ENCODE results near the gene U2AF1L4.
A peak's percentile ranks its signal among the peaks of the same experiment; 100 is the strongest.

Gene U2AF1L4, protein sequence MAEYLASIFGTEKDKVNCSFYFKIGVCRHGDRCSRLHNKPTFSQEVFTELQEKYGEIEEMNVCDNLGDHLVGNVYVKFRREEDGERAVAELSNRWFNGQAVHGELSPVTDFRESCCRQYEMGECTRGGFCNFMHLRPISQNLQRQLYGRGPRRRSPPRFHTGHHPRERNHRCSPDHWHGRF

DNA sequence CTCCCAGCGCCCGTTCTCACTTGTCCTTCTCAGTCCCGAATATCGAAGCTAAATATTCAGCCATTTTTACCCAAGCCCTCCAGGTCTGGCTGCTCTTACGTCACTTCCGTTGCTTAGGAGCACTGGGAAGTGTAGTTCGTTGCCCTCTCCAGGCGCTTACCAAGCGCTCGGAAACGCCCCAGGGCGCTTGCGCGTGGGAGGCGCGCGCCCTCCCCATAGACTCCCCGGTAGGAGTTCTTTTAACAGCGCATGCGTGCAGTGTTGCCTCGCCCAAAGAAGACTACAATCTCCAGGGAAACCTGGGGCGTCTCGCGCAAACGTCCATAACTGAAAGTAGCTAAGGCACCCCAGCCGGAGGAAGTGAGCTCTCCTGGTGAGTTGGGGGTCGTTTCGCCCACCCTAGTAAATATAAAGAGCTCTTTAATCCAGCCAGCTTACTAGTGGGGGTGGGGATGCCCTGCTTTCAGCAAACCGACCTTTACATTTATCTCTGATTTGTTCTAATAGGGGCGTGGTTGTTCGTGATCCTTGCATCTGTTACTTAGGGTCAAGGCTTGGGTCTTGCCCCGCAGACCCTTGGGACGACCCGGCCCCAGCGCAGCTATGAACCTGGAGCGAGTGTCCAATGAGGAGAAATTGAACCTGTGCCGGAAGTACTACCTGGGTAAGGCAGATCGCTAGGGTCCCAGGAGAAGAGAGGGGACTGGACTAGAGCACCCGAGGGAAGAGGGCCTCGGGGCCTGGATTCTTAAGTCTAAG lies at the start of gene U2AF1L4, which contains the start of gene PSENEN:
U2AF1L4 (minus strand) TSS at position 91 of the 759 bp plus-strand sequence; CDS start at position 64, 27 bp downstream.
PSENEN (plus strand) TSS at position 324 of the 759 bp plus-strand sequence; CDS start at position 604, 280 bp downstream.
- peak; percentile 86 to 94 (median 91) for DNase-seq (ENCODE audit: low read depth in 3 of 3)

DNA sequence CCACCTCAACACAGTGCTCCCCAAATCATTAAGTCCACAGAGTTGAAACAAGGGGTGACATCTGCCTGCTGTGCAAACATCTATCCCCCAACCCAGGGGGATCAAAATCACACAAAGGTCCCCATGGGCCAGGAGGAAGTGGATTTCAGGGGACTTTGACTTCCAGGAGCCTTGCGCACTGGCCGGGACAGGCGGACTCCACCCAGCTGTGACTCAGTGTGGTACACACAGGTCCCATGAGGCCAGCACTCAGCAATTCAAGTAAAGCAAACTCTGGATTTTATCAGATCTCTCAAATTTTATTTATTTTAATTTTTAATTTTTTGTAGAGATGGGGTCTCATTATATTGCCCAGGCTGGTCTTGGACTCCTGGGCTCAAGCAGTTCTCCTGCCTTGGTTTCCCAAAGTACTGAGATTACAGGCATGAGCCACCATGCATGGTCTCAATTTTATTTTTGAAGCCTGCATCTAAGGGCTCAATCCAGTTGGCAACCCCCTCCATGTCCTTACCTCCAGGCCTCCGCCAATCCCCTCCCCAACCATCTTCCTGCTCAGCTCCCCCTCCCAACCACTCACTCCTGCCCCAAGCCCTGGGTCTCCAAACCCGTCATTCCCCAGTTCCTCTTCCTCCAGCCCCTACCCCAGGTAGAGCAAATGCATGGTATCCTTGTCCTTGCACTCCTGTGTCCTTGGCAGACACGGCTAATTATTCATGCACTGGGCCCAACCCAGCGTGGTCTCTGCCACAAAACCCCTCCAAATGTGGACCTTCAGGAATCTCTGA lies 48.4 kb upstream of the U2AF1L4 start:
- no peak for DNase-seq (ENCODE audit: low read depth in 3 of 3)

DNA sequence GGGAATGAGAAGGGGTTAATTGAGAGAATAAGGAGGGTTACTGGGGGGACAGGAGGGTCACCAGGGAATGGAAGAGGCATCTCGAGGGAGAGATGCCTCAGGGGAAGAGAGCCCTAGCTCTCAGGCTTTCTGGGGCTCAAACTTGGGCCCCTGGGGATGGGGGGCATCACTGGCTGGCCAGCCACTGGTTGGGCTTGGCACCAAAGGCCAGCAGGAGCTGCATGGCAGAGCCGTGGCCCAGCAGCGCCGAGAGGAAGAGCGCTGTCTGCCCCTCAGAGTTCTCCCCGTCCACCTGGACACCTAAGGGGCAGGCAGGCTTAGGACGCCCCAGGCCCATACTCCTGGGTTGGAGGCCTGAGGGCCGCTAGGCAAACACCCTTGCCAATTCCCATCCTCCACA lies 47.7 kb upstream of the U2AF1L4 start:
- DNase-seq (ENCODE audit: low read depth in 3 of 3) = no peak

DNA sequence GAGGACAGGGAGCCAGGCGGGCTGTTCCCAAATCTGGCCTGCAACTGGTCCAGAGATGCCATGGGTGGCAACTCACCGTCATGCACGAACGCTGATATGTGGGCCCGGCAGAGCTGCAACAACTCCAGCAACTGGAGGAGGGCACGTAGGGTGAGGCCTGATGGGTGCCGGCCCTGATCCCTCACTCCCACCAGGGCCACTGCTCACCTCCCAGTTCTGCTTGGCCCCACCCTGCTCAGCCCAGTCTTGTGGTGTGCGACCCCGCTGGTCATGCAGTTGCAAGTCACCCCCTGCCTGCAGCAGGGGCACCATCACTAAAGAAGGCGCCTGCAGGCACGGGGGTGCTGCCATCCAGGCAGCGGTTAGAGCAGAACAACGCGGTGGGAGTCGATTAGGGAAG lies 47.1 kb upstream of the U2AF1L4 start:
- no peak for DNase-seq (ENCODE audit: low read depth in 3 of 3)

DNA sequence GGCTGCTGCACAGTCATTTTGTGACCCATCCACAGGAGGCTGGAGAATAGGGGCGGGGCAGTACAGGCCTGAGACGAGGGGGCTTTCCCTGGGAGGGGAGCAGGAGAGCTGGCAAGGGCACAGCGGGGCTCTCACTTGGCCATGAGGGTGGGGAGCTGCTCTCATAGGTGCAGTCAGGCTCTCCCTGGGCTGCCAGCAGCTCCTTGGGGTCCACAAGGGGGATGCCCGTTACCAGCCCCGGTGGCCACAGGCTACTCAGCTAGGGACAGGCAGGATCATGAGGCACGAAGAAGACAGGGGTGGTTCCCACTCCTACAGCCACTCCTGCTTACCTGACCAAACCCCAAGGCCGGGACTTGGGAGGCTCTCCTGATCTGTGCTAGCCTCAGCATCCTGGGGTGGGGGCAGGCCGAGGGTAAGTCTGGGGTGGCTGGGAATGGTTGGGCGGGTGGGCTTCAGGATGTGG lies 46.6 kb upstream of the U2AF1L4 start:
- no peak for DNase-seq (ENCODE audit: low read depth in 3 of 3)

DNA sequence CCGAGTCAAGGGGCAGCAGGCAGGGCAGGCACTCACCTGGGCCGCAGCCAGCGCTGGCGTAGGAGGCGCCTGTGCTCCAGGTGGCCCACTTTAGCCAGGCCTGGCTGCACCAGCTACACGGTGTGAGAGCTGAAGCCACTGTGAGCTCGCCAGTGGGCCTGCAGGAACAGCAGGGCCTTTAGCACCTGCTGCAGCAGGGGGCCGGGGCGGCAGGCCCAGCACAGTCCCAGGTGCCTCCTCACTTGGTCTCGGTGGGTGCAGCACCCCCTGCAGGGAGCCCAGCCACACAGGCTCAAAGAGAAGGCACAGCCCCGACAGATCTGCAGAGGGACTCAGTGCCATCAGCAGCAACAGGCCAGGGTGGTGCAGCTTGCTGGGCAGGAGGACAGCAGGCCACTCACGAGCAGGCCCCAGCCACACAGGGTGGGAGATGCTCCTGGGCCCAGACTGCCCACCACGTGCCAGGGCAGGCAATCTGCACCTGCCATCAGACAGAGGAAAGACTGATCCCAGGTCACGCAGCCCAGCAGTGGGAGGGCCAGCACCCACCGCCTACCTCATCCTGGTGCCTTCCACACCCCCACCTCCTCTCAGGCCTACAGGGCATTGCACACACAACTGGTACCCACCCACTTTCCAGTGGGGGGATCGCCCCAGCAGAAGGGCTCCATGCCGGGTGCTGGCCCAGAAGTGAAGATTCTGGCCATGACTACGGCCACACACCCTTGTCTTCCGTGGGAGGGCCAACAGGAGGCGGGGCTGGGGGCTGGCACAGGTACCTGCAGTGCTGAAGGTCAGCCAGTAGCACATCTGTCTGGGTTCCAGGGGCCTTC lies 46.0 kb upstream of the U2AF1L4 start:
- no peak for DNase-seq (ENCODE audit: low read depth in 3 of 3)

DNA sequence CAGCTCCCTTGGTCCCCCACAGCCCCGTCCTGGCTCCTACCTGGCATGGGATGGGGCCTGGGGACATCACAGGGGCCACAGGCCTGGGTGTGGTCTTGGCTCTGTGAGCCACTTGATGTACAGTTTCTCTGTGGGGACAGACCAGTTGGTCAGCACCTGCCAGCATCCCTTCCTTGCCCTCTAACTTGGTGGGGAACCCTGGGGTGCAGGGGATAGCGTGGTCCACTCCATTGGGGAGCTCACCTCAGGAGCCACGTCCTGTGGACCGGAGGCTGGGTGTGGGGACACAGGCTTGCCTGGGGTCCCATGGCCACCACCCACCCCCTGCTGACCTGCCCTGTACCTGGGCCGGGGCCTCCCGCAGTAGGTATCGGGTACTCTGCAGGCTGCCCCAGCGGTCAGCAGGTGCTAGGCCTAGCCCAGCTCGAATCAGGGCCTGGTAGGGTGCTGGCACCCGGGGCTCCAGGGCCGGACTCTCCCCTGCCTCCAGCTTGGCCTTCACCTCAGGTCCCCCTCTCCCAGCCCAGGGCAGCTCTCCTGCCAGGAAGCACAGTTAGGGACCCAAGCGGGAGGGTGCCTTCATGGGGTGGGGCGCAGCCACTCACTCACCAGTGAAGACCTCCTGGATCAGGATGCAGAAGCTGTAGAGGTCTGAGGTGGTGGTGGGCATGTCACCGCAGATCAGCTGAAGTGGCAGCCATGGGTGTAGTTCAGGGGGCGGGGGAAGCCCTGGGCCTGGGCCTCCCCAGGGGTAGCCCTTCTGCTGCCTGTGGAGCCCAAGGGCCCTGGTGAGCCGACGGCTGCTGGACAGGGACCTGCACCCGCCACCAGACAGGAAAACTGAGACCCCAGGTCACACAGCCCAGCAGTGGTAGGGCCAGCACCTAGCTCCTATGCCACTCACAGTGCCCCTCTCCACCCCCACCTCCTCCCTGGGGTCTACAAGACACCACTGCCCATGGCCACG lies 45.0 kb upstream of the U2AF1L4 start:
- no peak for DNase-seq (ENCODE audit: low read depth in 3 of 3)

DNA sequence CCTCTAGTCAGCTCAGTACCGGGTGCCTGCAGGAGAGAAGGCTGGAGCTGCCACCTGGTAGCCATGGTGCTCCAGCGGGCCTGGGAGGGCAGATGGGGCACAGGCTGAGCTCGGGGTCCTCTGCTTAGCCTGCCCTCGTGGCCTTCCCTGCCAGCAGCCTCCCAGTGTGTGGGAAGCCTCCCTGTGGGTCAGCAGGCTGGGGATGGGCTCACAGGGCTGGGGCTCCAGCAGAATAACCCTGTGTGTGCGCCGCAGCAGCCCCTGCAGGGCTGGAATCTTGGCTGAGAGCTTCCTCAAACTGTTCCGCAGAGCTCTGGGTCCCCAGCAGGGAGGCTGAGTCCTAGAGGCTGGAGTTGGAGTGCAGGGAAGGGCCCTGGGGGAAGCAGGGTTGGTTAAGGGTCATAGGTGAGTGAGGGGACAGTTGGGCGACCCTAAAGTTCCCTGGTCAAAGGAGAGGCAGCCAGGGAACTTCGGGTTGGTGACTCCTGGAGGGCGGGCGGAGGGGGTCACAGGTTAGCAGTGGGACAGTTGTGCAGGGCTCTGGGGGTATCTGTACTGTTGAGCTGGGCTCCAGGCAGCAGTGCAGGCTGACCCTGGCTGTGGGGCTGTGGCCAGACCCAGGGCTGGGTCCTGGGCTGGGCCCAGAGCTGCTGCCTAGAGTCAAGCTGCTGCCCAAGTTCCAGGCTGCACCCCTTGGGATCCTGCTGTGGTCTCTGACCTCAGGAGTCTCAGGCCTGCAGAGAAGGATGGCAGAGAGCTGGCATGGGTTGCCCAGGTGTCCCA lies 44.2 kb upstream of the U2AF1L4 start:
- DNase-seq (ENCODE audit: low read depth in 3 of 3) = no peak

DNA sequence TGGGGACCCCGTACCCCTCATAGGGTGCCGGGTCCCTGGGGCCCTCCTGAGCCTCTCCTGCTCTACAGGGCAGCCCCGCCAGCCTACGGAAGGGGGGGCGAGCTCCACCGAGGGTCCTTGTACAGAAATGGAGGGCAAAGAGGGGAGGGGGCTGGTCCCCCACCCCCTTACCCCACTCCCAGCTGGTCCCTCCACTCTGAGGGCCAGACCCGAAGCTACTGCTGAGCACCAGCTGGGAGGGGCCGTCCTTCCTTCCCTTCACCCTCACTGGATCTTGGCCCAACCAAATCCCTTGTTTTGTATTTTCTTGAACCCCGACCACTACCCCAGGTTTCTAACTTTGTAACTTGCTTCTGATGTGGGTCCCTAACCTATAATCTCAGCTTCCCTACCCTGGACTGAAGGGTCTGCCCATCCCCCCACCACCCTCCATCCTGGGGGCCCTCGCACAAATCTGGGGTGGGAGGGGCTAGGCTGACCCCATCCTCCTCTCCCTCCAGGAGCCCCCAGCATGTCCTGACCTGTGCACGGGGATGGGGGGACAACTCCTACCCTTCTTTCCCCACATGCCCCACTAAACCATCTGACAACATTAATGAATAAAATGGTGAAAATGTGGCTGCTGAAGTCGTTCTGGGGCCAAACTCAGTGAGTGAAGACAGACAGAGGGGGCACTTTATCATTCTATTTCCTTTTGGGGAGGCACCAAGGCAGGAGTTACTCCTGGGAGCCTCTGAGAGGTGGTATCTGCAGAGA lies 43.2 kb upstream of the U2AF1L4 start:
- no peak for DNase-seq (ENCODE audit: low read depth in 3 of 3)

DNA sequence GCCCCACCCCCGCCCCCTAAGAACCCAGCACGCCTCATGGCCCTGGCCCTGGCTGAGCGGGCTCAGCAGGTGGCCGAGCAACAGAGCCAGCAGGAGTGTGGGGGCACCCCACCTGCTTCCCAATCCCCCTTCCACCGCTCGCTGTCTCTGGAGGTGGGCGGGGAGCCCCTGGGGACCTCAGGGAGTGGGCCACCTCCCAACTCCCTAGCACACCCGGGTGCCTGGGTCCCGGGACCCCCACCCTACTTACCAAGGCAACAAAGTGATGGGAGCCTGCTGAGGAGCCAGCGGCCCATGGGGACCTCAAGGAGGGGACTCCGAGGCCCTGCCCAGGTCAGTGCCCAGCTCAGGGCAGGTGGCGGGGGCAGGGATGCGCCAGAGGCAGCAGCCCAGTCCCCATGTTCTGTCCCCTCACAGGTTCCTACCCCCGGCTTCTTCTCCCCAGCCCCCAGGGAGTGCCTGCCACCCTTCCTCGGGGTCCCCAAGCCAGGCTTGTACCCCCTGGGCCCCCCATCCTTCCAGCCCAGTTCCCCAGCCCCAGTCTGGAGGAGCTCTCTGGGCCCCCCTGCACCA lies 42.1 kb upstream of the U2AF1L4 start:
- no peak for DNase-seq (ENCODE audit: low read depth in 3 of 3)

DNA sequence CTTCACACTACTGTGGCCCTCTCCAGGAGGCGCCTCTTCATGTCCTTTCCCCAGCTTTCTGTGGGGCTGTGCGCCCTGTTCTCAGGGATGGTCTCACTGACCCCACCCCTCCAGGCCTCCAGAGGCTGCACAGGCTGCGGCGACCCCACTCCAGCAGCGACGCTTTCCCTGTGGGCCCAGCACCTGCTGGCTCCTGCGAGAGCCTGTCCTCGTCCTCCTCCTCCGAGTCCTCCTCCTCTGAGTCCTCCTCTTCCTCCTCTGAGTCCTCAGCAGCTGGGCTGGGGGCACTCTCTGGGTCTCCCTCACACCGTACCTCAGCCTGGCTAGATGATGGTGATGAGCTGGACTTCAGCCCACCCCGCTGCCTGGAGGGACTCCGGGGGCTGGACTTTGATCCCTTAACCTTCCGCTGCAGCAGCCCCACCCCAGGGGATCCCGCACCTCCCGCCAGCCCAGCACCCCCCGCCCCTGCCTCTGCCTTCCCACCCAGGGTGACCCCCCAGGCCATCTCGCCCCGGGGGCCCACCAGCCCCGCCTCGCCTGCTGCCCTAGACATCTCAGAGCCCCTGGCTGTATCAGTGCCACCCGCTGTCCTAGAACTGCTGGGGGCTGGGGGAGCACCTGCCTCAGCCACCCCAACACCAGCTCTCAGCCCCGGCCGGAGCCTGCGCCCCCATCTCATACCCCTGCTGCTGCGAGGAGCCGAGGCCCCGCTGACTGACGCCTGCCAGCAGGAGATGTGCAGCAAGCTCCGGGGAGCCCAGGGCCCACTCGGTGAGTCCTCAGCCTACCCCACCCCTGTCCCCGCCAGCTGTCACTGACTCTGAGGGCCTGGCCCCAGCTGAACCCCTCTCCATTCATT lies 41.3 kb upstream of the U2AF1L4 start:
- DNase-seq (ENCODE audit: low read depth in 3 of 3) = no peak

DNA sequence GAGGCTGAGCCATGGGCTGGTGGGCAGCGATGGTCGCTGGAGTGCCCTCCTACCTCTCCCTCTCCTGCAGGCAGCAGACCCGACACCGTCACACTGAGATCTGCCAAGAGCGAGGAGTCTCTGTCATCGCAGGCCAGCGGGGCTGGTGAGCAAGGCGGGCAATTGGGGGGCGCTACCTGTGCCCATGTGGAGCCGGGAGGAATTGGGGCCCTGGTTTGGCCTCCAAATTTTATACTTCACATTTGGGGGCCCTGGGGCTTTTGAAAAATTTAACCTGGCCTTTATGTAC lies 40.1 kb upstream of the U2AF1L4 start:
- DNase-seq (ENCODE audit: low read depth in 3 of 3) = no peak

DNA sequence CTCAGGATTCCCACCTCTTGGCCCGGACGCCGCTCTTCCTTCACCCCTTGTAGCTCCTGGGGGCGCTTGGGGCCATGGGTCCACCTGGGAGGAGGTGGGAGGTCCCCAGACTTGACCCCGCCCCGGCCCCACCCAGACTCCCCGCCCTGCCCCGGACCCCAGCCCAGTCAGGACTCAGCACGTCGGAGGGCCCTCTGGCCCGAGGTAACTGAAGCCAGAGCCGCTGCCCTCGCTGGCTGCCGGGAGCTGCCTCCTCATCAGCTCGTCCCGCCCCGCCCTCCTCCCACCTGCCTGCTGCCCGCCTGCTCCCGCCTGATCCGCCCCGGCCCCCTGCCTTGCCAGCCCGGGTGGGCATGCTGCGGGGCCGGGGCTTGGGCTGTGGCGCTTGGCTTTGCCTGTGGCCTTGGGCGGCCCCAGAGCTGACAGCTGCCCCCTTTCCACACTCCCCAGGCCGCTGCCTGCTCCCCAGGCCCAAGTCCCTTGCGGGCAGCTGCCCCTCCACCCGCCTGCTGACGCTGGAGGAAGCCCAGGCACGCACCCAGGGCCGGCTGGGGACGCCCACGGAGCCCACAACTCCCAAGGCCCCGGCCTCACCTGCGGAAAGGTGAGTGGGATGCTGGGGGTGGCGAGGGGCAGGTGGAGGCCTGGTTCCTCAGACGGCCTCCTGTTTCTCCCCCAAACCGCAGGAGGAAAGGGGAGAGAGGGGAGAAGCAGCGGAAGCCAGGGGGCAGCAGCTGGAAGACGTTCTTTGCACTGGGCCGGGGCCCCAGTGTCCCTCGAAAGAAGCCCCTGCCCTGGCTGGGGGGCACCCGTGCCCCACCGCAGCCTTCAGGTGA lies 39.5 kb upstream of the U2AF1L4 start:
- DNase-seq (ENCODE audit: low read depth in 3 of 3) = no peak

DNA sequence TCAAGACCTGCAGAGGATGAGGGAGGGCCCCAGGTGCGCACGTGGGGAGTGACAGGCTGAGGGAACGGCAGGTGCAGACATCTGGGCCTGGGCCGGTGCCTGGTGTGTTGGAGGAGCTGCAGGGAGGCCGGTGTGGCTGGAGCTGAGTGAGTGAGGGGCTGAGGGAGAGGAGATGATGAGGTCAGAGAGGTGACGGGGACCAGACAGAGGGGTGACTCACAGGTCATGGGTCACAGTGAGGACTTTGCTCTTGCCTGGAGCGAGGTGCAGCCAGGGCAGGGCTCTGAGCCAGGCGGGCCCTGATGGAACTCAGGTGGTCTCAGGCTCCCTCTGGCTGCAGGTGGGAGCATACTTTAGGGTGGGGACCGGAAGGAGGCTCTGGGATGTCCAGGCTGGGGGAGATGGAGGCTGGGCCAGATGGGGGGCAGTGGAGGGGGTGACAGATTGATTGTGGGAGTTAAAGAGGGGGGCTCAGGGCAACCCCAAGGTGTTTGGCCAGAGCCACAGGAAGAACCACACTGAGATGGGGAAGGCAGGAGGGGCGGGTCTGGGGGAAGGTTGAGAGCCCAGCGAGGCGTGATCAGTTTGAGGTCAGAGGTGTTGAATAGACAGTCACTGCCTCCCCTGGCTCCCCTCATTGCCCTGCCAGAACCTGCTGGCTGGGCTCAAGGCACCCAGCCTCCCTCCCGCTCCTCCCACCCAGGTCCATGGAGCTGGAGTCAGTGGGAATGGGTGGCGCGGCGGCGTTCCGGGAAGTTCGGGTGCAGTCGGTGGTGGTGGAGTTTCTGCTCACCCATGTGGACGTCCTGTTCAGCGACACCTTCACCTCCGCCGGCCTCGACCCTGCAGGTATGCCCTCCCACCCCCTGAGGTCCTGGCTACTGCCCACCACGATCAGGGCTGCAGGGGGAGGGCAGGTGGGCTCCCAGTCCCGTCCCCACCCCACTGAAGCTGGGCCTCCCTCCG lies 38.5 kb upstream of the U2AF1L4 start:
- DNase-seq (ENCODE audit: low read depth in 3 of 3) = no peak

DNA sequence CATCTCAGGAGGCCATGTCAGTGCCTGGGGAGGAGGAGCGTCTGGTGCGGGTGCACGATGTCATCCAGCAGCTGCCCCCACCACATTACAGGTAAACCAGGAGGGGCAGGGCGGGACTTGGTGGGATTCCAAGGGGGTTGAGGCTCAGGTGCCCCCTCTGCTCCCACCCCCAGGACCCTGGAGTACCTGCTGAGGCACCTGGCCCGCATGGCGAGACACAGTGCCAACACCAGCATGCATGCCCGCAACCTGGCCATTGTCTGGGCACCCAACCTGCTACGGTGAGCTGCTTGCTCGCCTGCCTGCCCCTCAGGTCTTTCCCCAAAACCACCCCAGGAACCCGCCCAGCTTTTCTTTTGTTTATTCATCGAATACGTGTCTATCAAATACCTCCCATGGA lies 37.4 kb upstream of the U2AF1L4 start:
- DNase-seq (ENCODE audit: low read depth in 3 of 3) = no peak

DNA sequence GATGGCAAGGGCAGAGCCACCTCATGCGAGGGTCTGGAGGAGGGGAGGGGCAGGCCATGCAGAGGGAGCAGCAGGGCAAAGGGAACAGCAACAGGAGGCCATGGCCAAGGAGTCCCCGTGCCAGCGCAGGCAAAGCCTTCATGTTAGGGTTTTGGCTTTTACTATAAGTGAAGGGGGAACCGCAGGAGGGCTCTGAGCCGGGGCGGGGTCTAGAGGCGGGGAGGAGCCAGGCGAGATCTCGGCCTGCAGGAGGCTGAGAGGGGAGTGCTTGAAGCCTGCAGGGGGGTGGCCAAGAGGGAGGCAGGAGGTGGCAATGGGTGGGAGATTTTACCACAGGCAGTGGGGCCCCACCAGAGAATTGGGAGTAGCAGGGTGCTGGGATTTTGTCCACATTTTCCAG lies 36.4 kb upstream of the U2AF1L4 start:
- no peak for DNase-seq (ENCODE audit: low read depth in 3 of 3)
